ENCODE data around the gene EPS15.

DNA sequence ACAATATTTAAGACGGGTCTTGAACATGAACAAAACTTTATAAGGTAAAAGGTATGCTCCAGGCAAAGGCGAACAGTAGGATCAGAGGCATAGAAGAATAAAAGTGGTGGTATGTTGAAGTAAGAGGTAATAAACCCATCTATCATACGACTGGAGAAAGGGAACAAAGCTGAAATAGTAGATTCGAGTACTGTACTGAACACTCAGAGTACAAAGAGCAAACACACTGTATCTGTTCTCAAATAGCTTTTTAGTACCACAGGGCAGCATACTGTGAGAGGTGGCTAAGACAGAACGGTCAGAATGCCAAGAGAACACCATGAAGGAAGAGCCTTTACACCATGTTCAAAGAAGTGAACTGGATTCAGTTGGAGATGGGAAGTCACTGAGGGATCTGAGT, 83.2 kb downstream of the EPS15 start:
- TF ChIP-seq, protein P1, sequence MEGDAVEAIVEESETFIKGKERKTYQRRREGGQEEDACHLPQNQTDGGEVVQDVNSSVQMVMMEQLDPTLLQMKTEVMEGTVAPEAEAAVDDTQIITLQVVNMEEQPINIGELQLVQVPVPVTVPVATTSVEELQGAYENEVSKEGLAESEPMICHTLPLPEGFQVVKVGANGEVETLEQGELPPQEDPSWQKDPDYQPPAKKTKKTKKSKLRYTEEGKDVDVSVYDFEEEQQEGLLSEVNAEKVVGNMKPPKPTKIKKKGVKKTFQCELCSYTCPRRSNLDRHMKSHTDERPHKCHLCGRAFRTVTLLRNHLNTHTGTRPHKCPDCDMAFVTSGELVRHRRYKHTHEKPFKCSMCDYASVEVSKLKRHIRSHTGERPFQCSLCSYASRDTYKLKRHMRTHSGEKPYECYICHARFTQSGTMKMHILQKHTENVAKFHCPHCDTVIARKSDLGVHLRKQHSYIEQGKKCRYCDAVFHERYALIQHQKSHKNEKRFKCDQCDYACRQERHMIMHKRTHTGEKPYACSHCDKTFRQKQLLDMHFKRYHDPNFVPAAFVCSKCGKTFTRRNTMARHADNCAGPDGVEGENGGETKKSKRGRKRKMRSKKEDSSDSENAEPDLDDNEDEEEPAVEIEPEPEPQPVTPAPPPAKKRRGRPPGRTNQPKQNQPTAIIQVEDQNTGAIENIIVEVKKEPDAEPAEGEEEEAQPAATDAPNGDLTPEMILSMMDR (IDR thresholded peaks at IDR 0.05), result no peak
- TF ChIP-seq EP300 (IDR thresholded peaks at IDR 0.05) (no peak), POLR2A (IDR thresholded peaks at IDR 0.05; ENCODE audit: low read depth) (no peak)
